GM12878 (cell line): ENCODE results near the gene PGM5. TPM values are rescaled to one million over a fixed set of nuclear protein-coding genes. Genes with fewer than 3 reads are reported as not detected.

Source experiments
- ETV6 ChIP-seq, 2 experiments: fragments of 450-650 bp in 1 of 2; IDR thresholded peaks in 1 of 2; conservative IDR thresholded peaks in 1 of 2; 2 replicates each; pipeline ENCODE4 v1.6.1; 2014; ENCODE audit warnings: antibody characterized with exemption in 1 of 2, borderline replicate concordance in 1 of 2, low read depth in 1 of 2, mild to moderate bottlenecking in 1 of 2, moderate library complexity in 1 of 2
- FOXK2 ChIP-seq: fragments of 450-650 bp; IDR thresholded peaks from 2 replicates; pipeline ENCODE4 v1.6.1; 2017; ENCODE audit warnings: mild to moderate bottlenecking, moderate library complexity
- GATAD2B ChIP-seq: fragments of 450-650 bp; conservative IDR thresholded peaks from 2 replicates; pipeline ENCODE4 v1.6.1; 2017; ENCODE audit warnings: low read depth, mild to moderate bottlenecking, moderate library complexity
- HCFC1 ChIP-seq: fragments of 150-350 bp; IDR thresholded peaks from 2 replicates; pipeline ENCODE4 v1.6.1; 2014; ENCODE audit warnings: low read length
- IKZF1 ChIP-seq: fragments of 450-650 bp; conservative IDR thresholded peaks from 2 replicates; pipeline ENCODE4 v1.6.1; 2017; ENCODE audit warnings: antibody characterized with exemption, mild to moderate bottlenecking
- IKZF2 ChIP-seq, 2 experiments: fragments of 450-650 bp; IDR thresholded peaks; 2 replicates each; pipeline ENCODE4 v1.6.1; 2017; ENCODE audit warnings: mild to moderate bottlenecking in 2 of 2, moderate library complexity in 2 of 2
- IRF3 ChIP-seq: fragments of 450-650 bp; IDR thresholded peaks from 2 replicates; pipeline ENCODE4 v1.6.1; 2014; ENCODE audit warnings: mild to moderate bottlenecking
- NBN ChIP-seq: fragments of 450-650 bp; IDR thresholded peaks from 2 replicates; pipeline ENCODE4 v1.6.1; 2016
- PAX8 ChIP-seq: fragments of 450-650 bp; IDR thresholded peaks from 2 replicates; pipeline ENCODE4 v1.6.1; 2017; ENCODE audit warnings: mild to moderate bottlenecking, moderate library complexity
- STAT1 ChIP-seq: fragments of 450-650 bp; conservative IDR thresholded peaks from 2 replicates; pipeline ENCODE4 v1.6.1; 2014; ENCODE audit warnings: antibody characterized with exemption, mild to moderate bottlenecking
- SUZ12 ChIP-seq: fragments of 200-600 bp; sonication (generic); IDR thresholded peaks from one replicate; pipeline ENCODE4 v1.6.1; 2018; ENCODE audit warnings: antibody characterized with exemption, mild to moderate bottlenecking; ENCODE audit not compliant: unreplicated experiment
- ZNF207 ChIP-seq: fragments of 450-650 bp; IDR thresholded peaks from 2 replicates; pipeline ENCODE4 v1.6.1; 2014; ENCODE audit warnings: antibody characterized with exemption, mild to moderate bottlenecking, borderline replicate concordance
- ZSCAN29 ChIP-seq: fragments of 450-650 bp; IDR thresholded peaks from 2 replicates; pipeline ENCODE4 v1.6.1; 2017; ENCODE audit warnings: mild to moderate bottlenecking, moderate library complexity
- polyA plus RNA-seq, 11 experiments: library from polyadenylated mRNA; depleted of rRNA in 4 of 11; unstranded in 6 of 11; stranded (reverse) in 5 of 11; fragments of >200 nt; fragmentation: Nextera tagmentation in 4 of 11; fragmentation: Illumina TruSeq in 1 of 11; extraction: Ambion mirVana in 4 of 11; extraction: Trizol in 1 of 11; gene quantifications; 1 replicate in 1 of 11; 2 replicates in 10 of 11; pipeline versions ENCODE4 v1.2.1 to v1.2.3, GENCODE V29; 2011 to 2016; ENCODE audit warnings: inconsistent platforms in 2 of 11, missing spikeins in 2 of 11, low read depth in 1 of 11
- total RNA-seq, 4 experiments: library from RNA; depleted of rRNA in 3 of 4; stranded (reverse); fragments of >200 nt in 3 of 4; fragmentation: Illumina TruSeq in 1 of 4; extraction: Trizol in 1 of 4; gene quantifications; 2 replicates each; pipeline versions ENCODE4 v1.2.1 to v1.2.3, GENCODE V29; 2013 to 2021

The PGM5 gene
- total and polyA plus RNA-seq, 10 of the 15 experiments (the other 5 are each of a cell fraction or from before 2014, with no cell fraction given), result 0.28 to 0.73 TPM; not detected in 8

- no peak for TF ChIP-seq IRF3
- TF ChIP-seq HCFC1, result no peak
- TF ChIP-seq IKZF1, result no peak
- no peak for TF ChIP-seq GATAD2B
- TF ChIP-seq IKZF2 (IDR thresholded peaks at IDR 0.05), result no peak
- no peak for TF ChIP-seq SUZ12
- no peak for TF ChIP-seq STAT1
- no peak for TF ChIP-seq FOXK2
- no peak for TF ChIP-seq ZNF207
- TF ChIP-seq NBN, result no peak
- no peak for TF ChIP-seq ZSCAN29
- no peak for TF ChIP-seq ETV6 (conservative IDR thresholded peaks at IDR 0.05 in 1 of 2, IDR thresholded peaks at IDR 0.05 in 1 of 2; ENCODE audit: borderline replicate concordance in 1 of 2, low read depth in 1 of 2)
- TF ChIP-seq PAX8, result no peak
These were observed 196.5 kb downstream of the PGM5 start (continued) for GRCh38 chr9:68552700-68553476.
